Neural cell (in vitro differentiated cells): ENCODE data around the gene TELO2.

ENCODE experiments used
- POLR2AphosphoS5 ChIP-seq: IDR thresholded peaks from 2 replicates; pipeline ENCODE4 v1.6.1; 2012
- SMC3 ChIP-seq: fragments of 450-650 bp; conservative IDR thresholded peaks from 2 replicates; pipeline ENCODE4 v1.6.1; 2014; ENCODE audit warnings: antibody characterized with exemption, mild to moderate bottlenecking, moderate library complexity; ENCODE audit not compliant: poor library complexity
- TF ChIP-seq, protein P1 (sequence below): fragments of 450-650 bp; IDR thresholded peaks from 2 replicates; pipeline ENCODE4 v1.5.1; 2014; ENCODE audit warnings: antibody characterized with exemption, mild to moderate bottlenecking, moderate library complexity; ENCODE audit not compliant: poor library complexity, severe bottlenecking

- TF ChIP-seq SMC3: no peak
- TF ChIP-seq, protein P1, sequence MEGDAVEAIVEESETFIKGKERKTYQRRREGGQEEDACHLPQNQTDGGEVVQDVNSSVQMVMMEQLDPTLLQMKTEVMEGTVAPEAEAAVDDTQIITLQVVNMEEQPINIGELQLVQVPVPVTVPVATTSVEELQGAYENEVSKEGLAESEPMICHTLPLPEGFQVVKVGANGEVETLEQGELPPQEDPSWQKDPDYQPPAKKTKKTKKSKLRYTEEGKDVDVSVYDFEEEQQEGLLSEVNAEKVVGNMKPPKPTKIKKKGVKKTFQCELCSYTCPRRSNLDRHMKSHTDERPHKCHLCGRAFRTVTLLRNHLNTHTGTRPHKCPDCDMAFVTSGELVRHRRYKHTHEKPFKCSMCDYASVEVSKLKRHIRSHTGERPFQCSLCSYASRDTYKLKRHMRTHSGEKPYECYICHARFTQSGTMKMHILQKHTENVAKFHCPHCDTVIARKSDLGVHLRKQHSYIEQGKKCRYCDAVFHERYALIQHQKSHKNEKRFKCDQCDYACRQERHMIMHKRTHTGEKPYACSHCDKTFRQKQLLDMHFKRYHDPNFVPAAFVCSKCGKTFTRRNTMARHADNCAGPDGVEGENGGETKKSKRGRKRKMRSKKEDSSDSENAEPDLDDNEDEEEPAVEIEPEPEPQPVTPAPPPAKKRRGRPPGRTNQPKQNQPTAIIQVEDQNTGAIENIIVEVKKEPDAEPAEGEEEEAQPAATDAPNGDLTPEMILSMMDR: no peak
- no peak for TF ChIP-seq POLR2AphosphoS5
Observed at GRCh38 chr16:1532081-1532760, 39.1 kb downstream of the TELO2 start.
